Karpas-422 (cell line): Measurements from ENCODE around the gene IQCH. TPM values are rescaled to one million over a fixed set of nuclear protein-coding genes. Genes with fewer than 3 reads are reported as not detected.
A peak's percentile ranks its signal among the peaks of the same experiment; 100 is the strongest.
"Not testable (repeated sequence)": the region's sequence is repeated elsewhere in the genome, so short reads cannot be mapped to it uniquely, and the experiment has no call there.

ENCODE experiments used
- DNase-seq: peaks from one replicate; pipeline ENCODE4 v3.0.0-alpha.2; 2015
- H2AFZ ChIP-seq: fragments of 200-600 bp; sonication (generic); 2 replicates; pipeline ENCODE4 v1.6.1; 2014; ENCODE audit warnings: antibody characterized with exemption, low read length, mixed read lengths
- H3K27ac ChIP-seq: fragments of 200-600 bp; sonication (generic); 2 replicates; pipeline ENCODE4 v1.5.1; 2014; ENCODE audit warnings: mild to moderate bottlenecking, low read length, moderate library complexity
- H3K27me3 ChIP-seq: fragments of 200-600 bp; sonication (generic); 2 replicates; pipeline ENCODE4 v1.6.1; 2014; ENCODE audit warnings: low read length, mixed read lengths
- H3K36me3 ChIP-seq: fragments of 200-600 bp; sonication (generic); 2 replicates; pipeline ENCODE4 v1.6.1; 2014; ENCODE audit warnings: low read length, mixed read lengths; ENCODE audit not compliant: insufficient read depth
- H3K4me1 ChIP-seq: fragments of 200-600 bp; sonication (generic); 2 replicates; pipeline ENCODE4 v1.6.1; 2014; ENCODE audit warnings: mild to moderate bottlenecking, low read length, mixed read lengths
- H3K4me2 ChIP-seq: fragments of 200-600 bp; sonication (generic); 2 replicates; pipeline ENCODE4 v1.6.1; 2014; ENCODE audit warnings: low read length, low read depth, mild to moderate bottlenecking; ENCODE audit not compliant: poor library complexity, severe bottlenecking
- H3K4me3 ChIP-seq: fragments of 200-600 bp; sonication (generic); 2 replicates; pipeline ENCODE4 v1.5.1; 2014; ENCODE audit warnings: mild to moderate bottlenecking, antibody characterized with exemption, low read length, mixed read lengths
- H3K79me2 ChIP-seq: fragments of 200-600 bp; sonication (generic); 2 replicates; pipeline ENCODE4 v1.6.1; 2014; ENCODE audit warnings: mild to moderate bottlenecking, low read length, mixed read lengths
- H3K9ac ChIP-seq: fragments of 200-600 bp; sonication (generic); 2 replicates; pipeline ENCODE4 v1.6.0; 2014; ENCODE audit warnings: low read length
- H3K9me2 ChIP-seq: fragments of 200-600 bp; sonication (generic), shearing (Covaris generic); replicated peaks from 2 replicates; pipeline ENCODE4 v1.6.0; 2014; ENCODE audit warnings: mild to moderate bottlenecking, low read length, moderate library complexity; ENCODE audit not compliant: insufficient read depth
- H3K9me3 ChIP-seq: fragments of 300-700, 200-600 bp; sonication (generic); 2 replicates; pipeline ENCODE4 v1.6.1; 2014; ENCODE audit warnings: low read length, mixed read lengths
- H4K20me1 ChIP-seq: fragments of 200-600 bp; sonication (generic); 2 replicates; pipeline ENCODE4 v1.6.1; 2014; ENCODE audit warnings: mild to moderate bottlenecking, antibody characterized with exemption, low read length, low read depth; ENCODE audit not compliant: insufficient read depth
- total RNA-seq: library from RNA; depleted of rRNA; stranded (reverse); fragments of >200 nt; shearing (Covaris generic); gene quantifications from 2 replicates; pipeline ENCODE4 v1.2.3, GENCODE V29; 2014; ENCODE audit warnings: low replicate concordance

Gene IQCH
- total RNA-seq, 1 experiment from 2014 or later, result 2.4 TPM

DNA sequence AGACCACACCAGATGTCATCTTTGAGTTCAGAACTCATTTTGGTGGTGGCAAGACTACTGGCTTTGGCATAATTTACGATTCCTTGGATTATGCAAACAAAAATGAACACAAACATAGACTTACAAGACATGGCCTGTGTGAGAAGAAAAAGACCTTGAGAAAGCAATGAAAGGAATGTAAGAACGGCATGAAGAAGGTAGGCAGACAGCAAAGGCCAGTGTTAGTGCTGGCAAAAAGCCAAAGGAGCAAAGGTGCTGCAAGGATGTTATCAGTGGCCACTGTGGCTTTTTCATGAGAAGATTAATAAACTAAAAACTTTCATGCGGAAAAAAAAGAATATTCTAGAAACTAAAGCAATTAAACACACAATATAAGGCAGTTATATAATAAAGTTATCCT is 22.0 kb upstream of the IQCH start:
- Histone ChIP-seq H2AFZ (no peak overlapping the region), H3K36me3 (peaks cover 4% of the 10 kb centered on the region; the same call in 1 of the 2 replicates), H3K9me2 (no peaks in the 10 kb centered on the region), H3K27me3 (no peaks in the 10 kb centered on the region), H3K27ac (no peak overlapping the region), H3K9me3 (no peaks in the 10 kb centered on the region), H3K79me2 (peaks cover 2% of the 10 kb centered on the region; the same call in 1 of the 2 replicates), H3K4me2 (no peak overlapping the region), H3K4me3 (no peak overlapping the region), H3K4me1 (no peaks in the 10 kb centered on the region), H3K9ac (no peak overlapping the region), H4K20me1 (peaks cover 23% of the 10 kb centered on the region)
- no peak for DNase-seq

DNA sequence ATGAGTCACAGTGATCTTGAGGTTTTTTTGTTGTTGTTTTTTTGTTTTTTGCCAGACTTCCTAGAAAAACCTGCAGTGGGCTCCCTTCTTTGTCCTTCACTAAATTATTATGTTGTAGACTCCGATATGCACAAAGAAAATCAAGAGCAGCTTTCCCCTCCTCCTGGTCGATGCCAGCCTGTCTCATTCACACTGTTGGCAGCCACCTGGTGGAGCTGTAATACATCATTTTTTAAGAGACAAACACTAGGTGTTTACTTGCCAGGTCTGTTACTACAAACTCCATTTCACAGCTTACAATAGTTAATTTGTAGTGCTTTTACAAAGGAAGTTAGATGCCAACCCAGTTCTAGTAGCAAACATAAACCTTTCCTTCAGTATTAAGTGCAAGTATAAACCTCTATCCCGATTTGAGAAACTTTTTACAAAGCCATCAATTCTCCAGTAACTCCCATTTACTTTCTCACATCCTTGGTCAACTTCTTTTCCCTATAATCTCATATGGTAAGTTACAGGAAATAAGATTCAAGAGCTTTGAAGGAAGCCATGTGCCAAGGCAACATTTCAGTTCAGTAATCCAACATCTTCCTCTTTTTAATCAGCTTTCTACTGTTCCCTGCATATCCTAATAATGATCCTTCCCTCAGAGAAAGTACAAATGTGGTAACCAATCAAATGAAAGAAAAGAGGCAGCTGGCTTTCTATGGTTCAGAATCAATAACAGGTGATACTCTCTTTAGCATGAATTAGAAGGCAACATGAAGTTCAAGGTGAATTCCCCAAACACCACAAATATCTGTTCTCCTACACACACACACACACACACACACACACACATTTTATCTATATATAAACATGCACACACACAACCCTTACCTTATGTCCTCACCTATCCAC is 14.1 kb upstream of the IQCH start:
- Histone ChIP-seq H3K27ac (no peak overlapping the region), H3K9ac (no peak overlapping the region), H3K27me3 (no peaks in the 10 kb centered on the region), H3K9me2 (no peaks in the 10 kb centered on the region), H3K4me2 (peak overlapping the region; percentile 66), H3K4me3 (no peak overlapping the region), H4K20me1 (peaks cover 71% of the 10 kb centered on the region), H3K36me3 (no peaks in the 10 kb centered on the region), H3K9me3 (no peaks in the 10 kb centered on the region), H3K79me2 (peaks cover 14% of the 10 kb centered on the region; the same call in 1 of the 2 replicates), H2AFZ (no peak overlapping the region), H3K4me1 (peaks cover 36% of the 10 kb centered on the region)
- DNase-seq, result peak; percentile 54

DNA sequence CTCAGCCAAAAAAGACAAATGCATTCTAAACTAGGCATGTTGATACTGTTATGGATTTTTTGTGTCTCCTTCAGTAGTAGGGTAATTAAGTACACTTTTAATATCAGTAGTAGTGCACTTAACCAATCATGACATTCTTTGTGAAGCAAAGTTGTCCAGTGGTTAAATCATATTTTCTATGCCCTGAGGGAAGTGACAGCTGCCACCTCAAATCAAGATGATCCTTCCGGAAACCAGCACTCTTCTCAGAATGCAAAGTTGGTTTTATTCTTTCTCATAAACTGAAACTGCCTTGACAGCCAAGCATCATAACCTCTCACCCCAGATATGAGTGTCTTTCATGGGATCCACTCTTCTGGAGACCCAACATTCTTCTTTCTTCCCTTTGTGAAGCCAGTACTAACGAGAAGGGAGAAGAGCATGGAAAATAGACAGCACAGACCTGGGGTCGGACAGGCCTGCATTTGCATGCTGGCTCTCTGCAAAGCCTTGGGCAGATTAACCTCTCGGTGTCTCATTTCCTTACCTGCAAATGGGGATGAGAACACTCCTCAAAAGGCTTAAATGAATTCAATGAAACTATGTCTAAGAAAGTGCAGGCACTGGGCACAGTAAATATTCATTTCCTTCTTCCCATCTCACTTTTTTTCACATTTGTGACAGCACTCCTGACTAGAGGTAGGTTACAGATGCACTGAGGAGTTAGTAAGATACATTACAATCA is 13.3 kb upstream of the IQCH start:
- H3K9me3 ChIP-seq, result no peaks in the 10 kb centered on the region
- H4K20me1 ChIP-seq, result peaks cover 69% of the 10 kb centered on the region
- peak overlapping the region; percentile 66 for H3K4me2 ChIP-seq
- H3K4me3 ChIP-seq, result peak overlapping the region; percentile 33
- no peaks in the 10 kb centered on the region for H3K36me3 ChIP-seq
- peaks cover 14% of the 10 kb centered on the region; the same call in 1 of the 2 replicates for H3K79me2 ChIP-seq
- no peaks in the 10 kb centered on the region for H3K27me3 ChIP-seq
- no peak overlapping the region for H3K9ac ChIP-seq
- no peaks in the 10 kb centered on the region for H3K9me2 ChIP-seq
- no peak overlapping the region for H2AFZ ChIP-seq
- DNase-seq, result peak; percentile 67
- no peak overlapping the region for H3K27ac ChIP-seq
- peaks cover 36% of the 10 kb centered on the region for H3K4me1 ChIP-seq

DNA sequence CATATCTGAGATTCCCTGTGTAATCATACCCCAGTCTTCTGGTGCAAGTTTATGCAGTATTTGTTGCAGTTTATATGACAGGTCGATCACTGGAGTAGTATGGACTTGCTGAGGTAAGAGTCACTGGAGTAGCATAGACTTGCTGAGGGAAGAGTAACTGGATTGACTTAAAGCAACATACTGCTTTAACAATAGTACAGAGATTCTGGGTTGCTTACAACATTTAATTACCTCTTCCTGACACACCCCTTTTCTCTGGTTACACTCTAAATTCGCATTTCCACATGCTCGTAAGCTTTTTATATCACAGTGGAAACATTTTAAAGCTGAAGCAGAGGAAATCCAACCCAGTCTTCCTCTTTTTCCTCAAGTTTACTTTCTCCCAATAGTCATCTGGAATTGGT is 11.9 kb upstream of the IQCH start:
- H3K27me3 ChIP-seq, result no peaks in the 10 kb centered on the region
- H3K4me1 ChIP-seq, result peaks cover 36% of the 10 kb centered on the region
- H3K9me3 ChIP-seq, result peaks cover 4% of the 10 kb centered on the region; the same call in 1 of the 2 replicates
- H3K4me3 ChIP-seq, result no peak overlapping the region
- H4K20me1 ChIP-seq, result peaks cover 55% of the 10 kb centered on the region
- DNase-seq, result no peak
- peaks cover 11% of the 10 kb centered on the region; the same call in 1 of the 2 replicates for H3K79me2 ChIP-seq
- H3K9ac ChIP-seq, result no peak overlapping the region
- H3K9me2 ChIP-seq, result no peaks in the 10 kb centered on the region
- no peak overlapping the region for H2AFZ ChIP-seq
- no peak overlapping the region for H3K4me2 ChIP-seq
- H3K27ac ChIP-seq, result no peak overlapping the region
- no peaks in the 10 kb centered on the region for H3K36me3 ChIP-seq

- no peak for DNase-seq
- no peak overlapping the region for H2AFZ ChIP-seq
- H3K4me2 ChIP-seq, result no peak overlapping the region
- no peak overlapping the region for H3K27ac ChIP-seq
- no peaks in the 10 kb centered on the region for H3K27me3 ChIP-seq
- H3K79me2 ChIP-seq, result peaks cover 8% of the 10 kb centered on the region; the same call in 1 of the 2 replicates
- H3K36me3 ChIP-seq, result 0 out of 2 replicates have a peak, but pooled peaks cover 3% of the 10 kb centered on the region
- peaks cover 28% of the 10 kb centered on the region for H3K4me1 ChIP-seq
- peaks cover 4% of the 10 kb centered on the region; the same call in 1 of the 2 replicates for H3K9me3 ChIP-seq
- H4K20me1 ChIP-seq, result peaks cover 43% of the 10 kb centered on the region
- no peaks in the 10 kb centered on the region for H3K9me2 ChIP-seq
- H3K4me3 ChIP-seq, result no peak overlapping the region
- H3K9ac ChIP-seq, result no peak overlapping the region
Observed at GRCh38 chr15:67244971-67245478, 9.6 kb upstream of the IQCH start.

DNA sequence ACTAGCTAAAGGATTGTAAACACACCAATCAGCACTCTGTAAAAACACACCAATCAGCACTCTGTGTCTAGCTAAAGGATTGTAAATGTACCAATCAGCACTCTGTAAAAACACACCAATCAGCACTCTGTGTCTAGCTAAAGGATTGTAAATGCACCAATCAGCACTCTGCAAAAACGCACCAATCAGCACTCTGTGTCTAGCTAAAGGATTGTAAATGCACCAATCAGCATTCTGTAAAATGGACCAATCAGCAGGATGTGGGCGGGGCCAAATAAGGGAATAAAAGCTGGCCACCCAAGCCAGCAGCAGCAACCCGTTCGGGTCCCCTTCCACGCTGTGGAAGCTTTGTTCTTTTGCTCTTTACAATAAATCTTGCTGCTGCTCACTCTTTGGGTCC is 8.0 kb upstream of the IQCH start:
- H3K27me3 ChIP-seq, H3K9ac ChIP-seq, H3K9me3 ChIP-seq, H3K4me3 ChIP-seq, H2AFZ ChIP-seq, H3K9me2 ChIP-seq, H3K27ac ChIP-seq, H3K4me2 ChIP-seq, H3K36me3 ChIP-seq, DNase-seq: not testable (repeated sequence)
- Histone ChIP-seq H3K79me2 (peaks cover 12% of the 10 kb centered on the region; the same call in 1 of the 2 replicates), H3K4me1 (peaks cover 12% of the 10 kb centered on the region), H4K20me1 (peaks cover 28% of the 10 kb centered on the region)

DNA sequence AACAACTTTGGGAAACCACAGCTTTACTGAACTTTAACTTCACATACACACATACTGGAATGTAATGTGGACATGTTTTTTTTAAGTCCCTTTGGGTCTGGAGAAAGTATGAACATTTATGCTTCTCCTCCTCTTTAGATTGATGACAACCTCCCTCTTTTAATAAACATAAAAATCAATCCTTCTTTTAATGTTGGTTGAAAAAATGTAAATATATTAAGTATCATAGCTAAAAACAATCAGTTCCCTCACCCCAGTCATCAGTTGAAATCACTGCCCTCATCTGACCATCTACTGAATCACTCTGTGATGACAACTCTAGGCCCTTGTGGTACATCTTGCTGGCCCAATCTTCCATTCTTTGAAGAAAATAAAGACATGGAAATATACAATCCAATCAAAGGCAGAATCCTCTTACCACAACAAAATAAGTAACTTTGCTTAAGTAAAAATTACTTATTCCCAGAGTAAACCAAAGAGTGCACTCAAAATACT is 6.5 kb upstream of the IQCH start:
- H3K9me2 ChIP-seq, result no peaks in the 10 kb centered on the region
- H3K4me3 ChIP-seq, result no peak overlapping the region
- H3K4me1 ChIP-seq, result no peaks in the 10 kb centered on the region; the same call in 1 of the 2 replicates
- H3K79me2 ChIP-seq, result peaks cover 25% of the 10 kb centered on the region
- H3K36me3 ChIP-seq, result 0 out of 2 replicates have a peak, but pooled peaks cover 3% of the 10 kb centered on the region
- no peak overlapping the region for H3K4me2 ChIP-seq
- DNase-seq, result no peak
- no peak overlapping the region for H3K9ac ChIP-seq
- no peak overlapping the region for H3K27ac ChIP-seq
- H4K20me1 ChIP-seq, result peaks cover 22% of the 10 kb centered on the region
- H2AFZ ChIP-seq, result no peak overlapping the region
- peaks cover 4% of the 10 kb centered on the region; the same call in 1 of the 2 replicates for H3K9me3 ChIP-seq
- no peaks in the 10 kb centered on the region for H3K27me3 ChIP-seq
